ENCODE measurements around the gene CXXC5.

DNA sequence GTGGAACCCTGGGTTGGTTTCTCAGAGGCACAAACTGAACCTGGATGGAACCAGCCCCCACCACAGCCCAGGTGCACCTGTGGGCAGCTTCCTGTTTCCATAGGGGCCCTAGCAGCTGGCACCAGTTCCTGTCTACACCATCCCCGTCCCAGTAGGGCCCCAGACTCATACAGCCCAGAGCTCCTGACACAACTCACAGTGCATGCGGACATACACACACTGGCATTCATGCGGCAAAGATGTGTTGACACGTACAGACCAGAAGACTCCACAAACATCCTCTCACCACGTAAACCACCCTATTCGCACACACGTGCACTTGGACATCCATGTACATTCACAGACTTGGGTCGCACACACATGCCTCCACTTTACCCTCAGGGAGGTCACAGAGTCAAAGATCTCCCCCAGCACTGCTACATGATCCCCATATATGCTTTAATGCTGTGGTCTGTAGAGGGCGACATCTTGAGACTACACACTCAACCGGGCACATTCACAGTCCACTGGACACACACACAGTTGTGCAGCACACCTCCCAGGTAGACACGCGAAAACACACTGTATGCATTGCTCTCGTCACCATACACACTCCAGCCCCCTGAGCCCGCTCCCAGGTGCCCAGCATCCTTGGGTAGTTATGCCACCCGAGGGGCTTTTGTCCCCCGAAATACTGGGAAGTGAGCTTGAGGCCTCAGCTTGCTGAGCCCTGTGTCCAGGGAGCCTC lies 22.4 kb downstream of the CXXC5 start:
- TF ChIP-seq CTCF (IDR thresholded peaks at IDR 0.05) (peak in 2 of 7 experiments; percentile 15), POLR2AphosphoS5 (IDR thresholded peaks at IDR 0.05) (no peak), POLR2A (IDR thresholded peaks at IDR 0.05) (no peak)
